NOMO-1 treated with DMSO at 0.1 percent for 48 hours (cell line): ENCODE data around the gene PLCL1.

ENCODE experiments used
- DNase-seq: peaks from one replicate; lab custom pipeline; 2025; ENCODE audit not compliant: unreplicated experiment; lab: John Stamatoyannopoulos, UW

Gene PLCL1

GRCh38 chr2:198102120-198102519 lies 297.7 kb downstream of the PLCL1 start:
- DNase-seq: no peak

- no peak for DNase-seq
These were observed 298.5 kb downstream of the PLCL1 start for GRCh38 chr2:198102856-198103255.

- DNase-seq: peak; percentile 89
These were observed 302.4 kb downstream of the PLCL1 start for GRCh38 chr2:198106621-198107385.

- DNase-seq: no peak
These were observed 308.9 kb downstream of the PLCL1 start for GRCh38 chr2:198113316-198113715.

GRCh38 chr2:198114064-198114463 lies 309.7 kb downstream of the PLCL1 start:
- DNase-seq: no peak

- no peak for DNase-seq
These were observed 310.8 kb downstream of the PLCL1 start for GRCh38 chr2:198115201-198115600.

GRCh38 chr2:198116756-198117155 lies 312.4 kb downstream of the PLCL1 start:
- no peak for DNase-seq

GRCh38 chr2:198117406-198118041 lies 313.1 kb downstream of the PLCL1 start:
- no peak for DNase-seq

GRCh38 chr2:198127627-198128026 lies 323.2 kb downstream of the PLCL1 start:
- peak; percentile 48 for DNase-seq

GRCh38 chr2:198129609-198130008 lies 325.2 kb downstream of the PLCL1 start:
- DNase-seq: peak; percentile 11

GRCh38 chr2:198134293-198134955 lies 330.0 kb downstream of the PLCL1 start:
- DNase-seq: no peak

- DNase-seq: no peak
These were observed 331.1 kb downstream of the PLCL1 start for GRCh38 chr2:198135481-198135934.

GRCh38 chr2:198136142-198136541 lies 331.7 kb downstream of the PLCL1 start:
- DNase-seq: no peak

- DNase-seq: no peak
These were observed 333.3 kb downstream of the PLCL1 start for GRCh38 chr2:198137733-198138132.

GRCh38 chr2:198141726-198142125 lies 337.3 kb downstream of the PLCL1 start:
- DNase-seq: no peak

GRCh38 chr2:198143156-198143555 lies 338.8 kb downstream of the PLCL1 start:
- no peak for DNase-seq

GRCh38 chr2:198143793-198144192 lies 339.4 kb downstream of the PLCL1 start:
- no peak for DNase-seq

- no peak for DNase-seq
These were observed 340.3 kb downstream of the PLCL1 start for GRCh38 chr2:198144660-198145059.

GRCh38 chr2:198146346-198146940 lies 342.1 kb downstream of the PLCL1 start:
- DNase-seq: no peak

- no peak for DNase-seq
These were observed 352.9 kb downstream of the PLCL1 start for GRCh38 chr2:198157314-198157713.

- no peak for DNase-seq
These were observed 356.8 kb downstream of the PLCL1 start for GRCh38 chr2:198161151-198161550.

- DNase-seq: no peak
These were observed 357.9 kb downstream of the PLCL1 start for GRCh38 chr2:198162276-198162675.
